ENCODE results near the gene CAV2. TPM values are rescaled to one million over a fixed set of nuclear protein-coding genes. Genes with fewer than 3 reads are reported as not detected.
"Not testable (repeated sequence)": the region's sequence is repeated elsewhere in the genome, so short reads cannot be mapped to it uniquely, and the experiment has no call there.

Gene CAV2
- total RNA-seq, 6 experiments from 2014 or later, result 157 to 229 (median 186) TPM

DNA sequence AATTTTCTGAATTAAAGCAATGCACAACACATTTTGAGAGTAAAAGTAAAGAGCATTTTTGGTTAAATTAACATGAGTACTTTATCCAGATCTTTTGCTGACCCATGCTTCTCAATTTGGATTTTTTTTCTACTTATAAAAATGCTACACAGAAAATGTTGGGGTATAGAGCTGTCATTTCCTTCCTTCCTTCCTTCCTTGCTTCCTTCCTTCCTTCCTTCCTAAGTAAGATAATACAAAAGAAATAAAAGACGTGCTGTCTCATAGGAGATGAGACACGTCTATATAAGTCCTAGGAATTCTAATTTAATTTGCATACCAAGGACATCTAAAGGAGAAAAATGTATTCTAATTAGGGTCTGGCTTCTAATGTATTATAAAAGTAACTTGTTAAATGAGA lies 31.0 kb upstream of the CAV2 start:
- H3K27ac Mint-ChIP-seq, result no peak overlapping the region
- H3K27me3 Mint-ChIP-seq (ENCODE audit: insufficient read depth), result no peaks in the 10 kb centered on the region; the same call in 1 of the 2 replicates
- TF ChIP-seq, protein P1, sequence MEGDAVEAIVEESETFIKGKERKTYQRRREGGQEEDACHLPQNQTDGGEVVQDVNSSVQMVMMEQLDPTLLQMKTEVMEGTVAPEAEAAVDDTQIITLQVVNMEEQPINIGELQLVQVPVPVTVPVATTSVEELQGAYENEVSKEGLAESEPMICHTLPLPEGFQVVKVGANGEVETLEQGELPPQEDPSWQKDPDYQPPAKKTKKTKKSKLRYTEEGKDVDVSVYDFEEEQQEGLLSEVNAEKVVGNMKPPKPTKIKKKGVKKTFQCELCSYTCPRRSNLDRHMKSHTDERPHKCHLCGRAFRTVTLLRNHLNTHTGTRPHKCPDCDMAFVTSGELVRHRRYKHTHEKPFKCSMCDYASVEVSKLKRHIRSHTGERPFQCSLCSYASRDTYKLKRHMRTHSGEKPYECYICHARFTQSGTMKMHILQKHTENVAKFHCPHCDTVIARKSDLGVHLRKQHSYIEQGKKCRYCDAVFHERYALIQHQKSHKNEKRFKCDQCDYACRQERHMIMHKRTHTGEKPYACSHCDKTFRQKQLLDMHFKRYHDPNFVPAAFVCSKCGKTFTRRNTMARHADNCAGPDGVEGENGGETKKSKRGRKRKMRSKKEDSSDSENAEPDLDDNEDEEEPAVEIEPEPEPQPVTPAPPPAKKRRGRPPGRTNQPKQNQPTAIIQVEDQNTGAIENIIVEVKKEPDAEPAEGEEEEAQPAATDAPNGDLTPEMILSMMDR (IDR thresholded peaks at IDR 0.05), result no peak
- no peaks in the 10 kb centered on the region; the same call in 1 of the 2 replicates for H3K9me3 Mint-ChIP-seq
- no peak for DNase-seq
- no peak overlapping the region for H3K4me3 Mint-ChIP-seq
- H3K36me3 Mint-ChIP-seq (ENCODE audit: low read depth), result peaks cover 10% of the 10 kb centered on the region; the same call in 1 of the 2 replicates
- peaks cover 32% of the 10 kb centered on the region for H3K4me1 Mint-ChIP-seq (ENCODE audit: low read depth)

DNA sequence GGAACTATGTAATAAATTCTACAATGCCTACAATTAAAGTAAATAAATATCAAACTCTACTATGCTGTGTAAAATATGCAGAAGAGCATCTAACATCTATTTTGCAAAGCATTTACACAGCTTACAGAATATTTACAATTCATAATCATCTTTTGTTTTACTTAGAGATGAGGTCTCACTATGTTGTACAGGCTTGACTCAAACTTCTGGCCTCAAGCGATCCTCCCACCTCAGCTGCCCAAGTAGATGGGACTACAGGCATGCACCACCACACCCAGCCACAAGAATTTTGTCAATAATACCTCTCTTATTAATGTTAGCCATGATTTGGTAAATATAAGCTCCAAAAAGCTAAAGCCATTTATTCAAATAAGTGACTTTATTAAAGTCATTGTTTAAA lies 21.9 kb upstream of the CAV2 start:
- peaks cover 38% of the 10 kb centered on the region for H3K4me1 Mint-ChIP-seq (ENCODE audit: low read depth)
- peak overlapping the region; percentile 30; the same call in 1 of the 2 replicates for H3K4me3 Mint-ChIP-seq
- TF ChIP-seq, protein P1 (IDR thresholded peaks at IDR 0.05), result no peak
- H3K36me3 Mint-ChIP-seq (ENCODE audit: low read depth), result peaks cover 21% of the 10 kb centered on the region
- H3K27ac Mint-ChIP-seq, result peak overlapping the region; percentile 61
- peaks cover 8% of the 10 kb centered on the region for H3K9me3 Mint-ChIP-seq
- H3K27me3 Mint-ChIP-seq (ENCODE audit: insufficient read depth), result no peaks in the 10 kb centered on the region; the same call in 1 of the 2 replicates
- no peak for DNase-seq

DNA sequence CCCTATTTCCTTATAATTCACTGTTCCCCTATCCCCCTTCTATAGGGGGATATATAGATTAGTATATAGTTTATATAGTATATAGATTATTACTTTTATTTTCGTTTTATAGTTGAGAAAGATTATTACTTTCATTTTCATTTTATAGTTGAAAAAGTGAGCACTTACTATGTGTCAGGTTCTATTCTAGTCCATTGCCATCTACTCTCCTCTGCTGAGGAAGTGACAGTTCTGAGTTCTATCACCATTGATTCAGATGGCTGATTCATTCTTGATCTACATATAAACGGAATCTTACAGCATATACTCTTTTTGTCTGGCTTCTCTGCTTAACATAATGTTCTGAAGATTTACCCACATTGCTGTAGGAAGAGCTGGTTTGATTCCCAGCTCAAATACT lies 20.7 kb upstream of the CAV2 start:
- TF ChIP-seq, protein P1 (IDR thresholded peaks at IDR 0.05), result no peak
- peaks cover 21% of the 10 kb centered on the region for H3K36me3 Mint-ChIP-seq (ENCODE audit: low read depth)
- H3K4me1 Mint-ChIP-seq (ENCODE audit: low read depth), result peaks cover 50% of the 10 kb centered on the region
- DNase-seq, result no peak
- peak overlapping the region; percentile 67 for H3K27ac Mint-ChIP-seq
- peak overlapping the region; percentile 54 for H3K4me3 Mint-ChIP-seq
- no peaks in the 10 kb centered on the region; the same call in 1 of the 2 replicates for H3K27me3 Mint-ChIP-seq (ENCODE audit: insufficient read depth)
- peaks cover 8% of the 10 kb centered on the region for H3K9me3 Mint-ChIP-seq

DNA sequence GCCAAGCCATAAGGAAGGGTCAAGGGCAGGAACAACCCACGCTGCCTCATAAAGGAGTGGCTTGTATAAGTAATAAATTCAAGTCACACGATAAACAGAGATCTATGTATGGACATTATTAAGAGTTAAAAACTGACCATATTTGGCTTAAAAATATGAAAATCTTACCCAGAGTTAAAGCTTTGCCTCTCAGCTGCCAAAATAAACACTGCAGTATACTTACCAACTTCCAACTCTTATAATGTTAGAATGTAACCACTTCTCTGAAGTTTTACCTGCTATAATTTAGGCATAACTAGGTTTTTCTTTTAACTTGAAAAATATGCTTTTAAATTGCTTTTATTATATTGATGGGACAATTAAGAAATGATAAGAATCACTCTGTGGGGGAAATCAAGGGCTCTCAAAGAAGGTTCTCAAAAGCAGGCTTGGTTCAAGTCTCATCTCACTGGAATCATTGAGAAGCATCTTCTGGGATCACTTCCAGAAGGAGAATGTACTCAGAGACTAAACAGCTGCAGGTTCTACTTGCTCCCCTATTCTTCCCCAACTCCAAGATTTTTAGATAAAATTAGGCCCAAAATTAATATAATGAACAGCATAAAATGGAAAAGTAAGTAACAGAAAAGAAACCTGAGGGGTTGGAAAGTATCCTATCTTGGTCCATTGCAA lies 16.1 kb upstream of the CAV2 start:
- H3K27ac Mint-ChIP-seq, result no peak overlapping the region
- no peaks in the 10 kb centered on the region for H3K9me3 Mint-ChIP-seq
- H3K27me3 Mint-ChIP-seq (ENCODE audit: insufficient read depth), result peaks cover 2% of the 10 kb centered on the region
- peaks cover 33% of the 10 kb centered on the region for H3K4me1 Mint-ChIP-seq (ENCODE audit: low read depth)
- no peak overlapping the region for H3K4me3 Mint-ChIP-seq
- 0 out of 2 replicates have a peak, but pooled peaks cover 5% of the 10 kb centered on the region for H3K36me3 Mint-ChIP-seq (ENCODE audit: low read depth)
- no peak for DNase-seq
- TF ChIP-seq, protein P1 (IDR thresholded peaks at IDR 0.05), result no peak

DNA sequence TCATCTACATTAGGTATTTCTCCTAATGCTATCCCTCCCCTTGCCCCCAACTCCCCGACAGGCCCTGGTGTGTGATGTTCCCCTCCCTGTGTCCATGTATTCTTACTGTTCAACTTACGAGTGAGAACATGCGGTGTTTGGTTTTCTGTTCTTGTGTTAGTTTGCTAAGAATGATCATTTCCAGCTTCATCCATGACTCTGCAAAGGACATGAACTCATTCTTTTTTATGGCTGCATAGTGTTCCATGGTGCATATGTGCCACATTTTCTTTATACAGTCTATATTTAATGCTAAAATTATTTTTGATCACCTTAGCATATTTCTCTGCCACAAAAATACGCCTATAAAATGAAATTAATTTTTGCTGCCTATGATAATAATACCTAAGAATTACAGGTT lies 15.1 kb upstream of the CAV2 start:
- H3K9me3 Mint-ChIP-seq; DNase-seq; H3K27me3 Mint-ChIP-seq (ENCODE audit: insufficient read depth); H3K4me3 Mint-ChIP-seq; H3K36me3 Mint-ChIP-seq (ENCODE audit: low read depth); H3K27ac Mint-ChIP-seq: not testable (repeated sequence)
- H3K4me1 Mint-ChIP-seq (ENCODE audit: low read depth), result peaks cover 23% of the 10 kb centered on the region

DNA sequence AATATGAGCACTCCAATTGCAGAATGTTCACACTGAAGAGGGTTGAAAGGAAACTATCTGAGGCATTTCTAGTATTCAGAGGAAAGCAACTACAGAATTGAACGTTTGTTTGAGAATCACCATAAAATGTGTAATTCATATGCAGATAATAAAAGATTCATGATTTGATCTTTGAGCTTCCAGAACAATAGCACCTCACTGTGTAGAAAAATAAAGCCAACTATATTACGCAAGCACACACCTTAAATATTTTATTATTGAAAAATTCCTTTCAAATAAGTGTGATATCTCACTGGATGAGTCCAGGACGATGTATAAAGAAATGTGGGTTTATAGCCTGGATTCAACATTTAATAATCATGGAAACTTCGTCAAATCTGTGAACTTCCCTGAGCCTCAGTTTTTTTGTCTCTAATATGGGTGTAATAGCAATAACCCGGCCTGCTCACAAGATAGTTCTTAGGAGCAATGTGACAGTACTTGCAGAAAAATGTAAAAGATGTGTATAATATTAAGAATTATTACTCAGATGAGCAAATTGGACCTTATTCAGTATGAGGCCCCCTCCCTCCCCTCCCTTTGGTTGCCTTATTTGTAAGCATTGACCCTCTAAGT lies 11.5 kb upstream of the CAV2 start:
- Mint-ChIP-seq H3K4me3 (no peak overlapping the region), H3K27me3 (ENCODE audit: insufficient read depth) (peaks cover 2% of the 10 kb centered on the region; the same call in 1 of the 2 replicates), H3K9me3 (no peaks in the 10 kb centered on the region), H3K27ac (no peak overlapping the region), H3K36me3 (ENCODE audit: low read depth) (no peaks in the 10 kb centered on the region), H3K4me1 (ENCODE audit: low read depth) (peaks cover 47% of the 10 kb centered on the region)
- TF ChIP-seq, protein P1 (IDR thresholded peaks at IDR 0.05), result no peak
- DNase-seq, result no peak

All from HFFc6 (cell line).